Kidney (tissue), 14 donors: Measurements from ENCODE around the gene VENTX. TPM values are rescaled to one million over a fixed set of nuclear protein-coding genes. Genes with fewer than 3 reads are reported as not detected.

Experiments used
- DNase-seq, 5 donors: peaks; one replicate each; pipeline ENCODE4 v3.0.0-alpha.2; 2013 to 2020
- FAIRE-seq: peaks from 2 replicates; lab custom pipeline; 2012; peaks lifted over from hg19 to GRCh38; lab: Jason Lieb, UNC
- H3K27ac ChIP-seq, 2 donors: one replicate each; pipeline ENCODE4 v1.7.0; 2013; ENCODE audit warnings: low read depth in 2 of 2, low read length in 2 of 2, inconsistent platforms in 1 of 2
- H3K27me3 ChIP-seq: one replicate; pipeline ENCODE4 v1.7.1; 2013; ENCODE audit warnings: low read length, inconsistent platforms; ENCODE audit not compliant: control insufficient read depth, insufficient read depth
- H3K36me3 ChIP-seq, 3 donors: one replicate each; pipeline versions ENCODE4 v1.7.0 to v1.7.1; 2013; ENCODE audit warnings: low read length in 3 of 3, control low read depth in 1 of 3, inconsistent platforms in 1 of 3; ENCODE audit not compliant: insufficient read depth in 3 of 3, control insufficient read depth in 2 of 3
- H3K4me1 ChIP-seq, 3 donors: one replicate each; pipeline versions ENCODE4 v1.7.0 to v1.7.1; 2013; ENCODE audit warnings: low read length in 3 of 3, inconsistent platforms in 1 of 3, low read depth in 1 of 3; ENCODE audit not compliant: control insufficient read depth in 2 of 3, insufficient read depth in 2 of 3
- H3K4me3 ChIP-seq, 3 donors: one replicate each; pipeline versions ENCODE4 v1.7.0 to v1.8.1; 2013; ENCODE audit warnings: low read length in 3 of 3, control low read depth in 1 of 3, inconsistent platforms in 1 of 3
- H3K9ac ChIP-seq, 3 donors: one replicate each; pipeline versions ENCODE4 v1.7.0 to v1.7.1; 2013; ENCODE audit warnings: low read length in 3 of 3, control low read depth in 1 of 3, inconsistent platforms in 1 of 3
- H3K9me3 ChIP-seq, 3 donors: one replicate each; pipeline versions ENCODE4 v1.7.0 to v1.7.1; 2013; ENCODE audit warnings: low read length in 3 of 3, control low read depth in 1 of 3, inconsistent platforms in 1 of 3; ENCODE audit not compliant: control insufficient read depth in 2 of 3, insufficient read depth in 1 of 3
- intact Hi-C: fragments of 100-400 bp; cut with DNase I; formaldehyde crosslinking; loops from one replicate; pipeline ENCODE4 v1.11.1; 2022
- polyA plus RNA-seq: library from polyadenylated mRNA; stranded (reverse); fragments of 350-450 nt; fragmentation: Illumina TruSeq; extraction: RNeasy Lipid Tissue Mini Kit (QIAGEN cat#74804); gene quantifications from one replicate; pipeline ENCODE4 v1.2.3, GENCODE V29; 2014; ENCODE audit warnings: low read depth, low replicate concordance; ENCODE audit not compliant: insufficient read depth
- total RNA-seq: library from RNA; stranded (reverse); fragmentation: NEBNext Ultra II Directional; extraction: Animal tissue kit (Norgen Biotek cat#: 25700); gene quantifications from one replicate; pipeline ENCODE4 v1.2.1, GENCODE V29; 2021
- TF ChIP-seq, protein P1 (sequence below): IDR thresholded peaks from 3 replicates; pipeline ENCODE4 v1.5.1; 2012; ENCODE audit warnings: mild to moderate bottlenecking, moderate library complexity, borderline replicate concordance; ENCODE audit not compliant: insufficient read depth; ENCODE audit errors: extremely low read depth
- donor health status: control.
- donor health status: control.
- donor health status: control.
- donor health status: control.
- donor health status: control.
- donor health status: DM: yes; HTN: yes; CAD: no.
- donor health status: Normal renal cell carcinoma (clear cell type).

The VENTX gene
- total and polyA plus RNA-seq, 2 donors from 2014 or later, result 0.39 to 3.3 TPM

DNA sequence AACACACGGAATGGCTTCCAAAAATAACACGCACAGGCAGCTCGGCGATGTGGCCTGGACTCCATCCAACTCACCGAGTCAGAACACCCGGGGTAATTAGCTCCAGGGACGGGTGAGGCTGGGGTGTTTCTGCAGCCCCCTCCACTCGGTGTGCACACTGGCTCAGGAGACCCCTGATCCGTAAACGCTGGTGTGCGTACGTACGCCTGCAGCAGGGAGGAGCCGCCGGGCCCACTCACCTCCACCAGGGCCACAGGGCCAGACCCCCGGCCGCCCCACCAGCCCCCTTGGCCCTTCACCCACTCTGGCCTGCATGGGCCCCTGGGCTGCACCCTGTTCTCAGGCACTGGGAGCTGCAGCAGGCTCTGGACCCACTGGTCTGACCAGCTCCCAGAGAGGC lies 30.0 kb upstream of the VENTX start:
- no peak overlapping the region for H3K9ac ChIP-seq
- no peaks in the 10 kb centered on the region for H3K9me3 ChIP-seq
- intact Hi-C loops, result no loop called here
- TF ChIP-seq, protein P1, sequence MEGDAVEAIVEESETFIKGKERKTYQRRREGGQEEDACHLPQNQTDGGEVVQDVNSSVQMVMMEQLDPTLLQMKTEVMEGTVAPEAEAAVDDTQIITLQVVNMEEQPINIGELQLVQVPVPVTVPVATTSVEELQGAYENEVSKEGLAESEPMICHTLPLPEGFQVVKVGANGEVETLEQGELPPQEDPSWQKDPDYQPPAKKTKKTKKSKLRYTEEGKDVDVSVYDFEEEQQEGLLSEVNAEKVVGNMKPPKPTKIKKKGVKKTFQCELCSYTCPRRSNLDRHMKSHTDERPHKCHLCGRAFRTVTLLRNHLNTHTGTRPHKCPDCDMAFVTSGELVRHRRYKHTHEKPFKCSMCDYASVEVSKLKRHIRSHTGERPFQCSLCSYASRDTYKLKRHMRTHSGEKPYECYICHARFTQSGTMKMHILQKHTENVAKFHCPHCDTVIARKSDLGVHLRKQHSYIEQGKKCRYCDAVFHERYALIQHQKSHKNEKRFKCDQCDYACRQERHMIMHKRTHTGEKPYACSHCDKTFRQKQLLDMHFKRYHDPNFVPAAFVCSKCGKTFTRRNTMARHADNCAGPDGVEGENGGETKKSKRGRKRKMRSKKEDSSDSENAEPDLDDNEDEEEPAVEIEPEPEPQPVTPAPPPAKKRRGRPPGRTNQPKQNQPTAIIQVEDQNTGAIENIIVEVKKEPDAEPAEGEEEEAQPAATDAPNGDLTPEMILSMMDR, result no peak
- DNase-seq (peak in 1 of 5 donors; percentile 72), FAIRE-seq (no peak)
- H3K4me3 ChIP-seq, result no peak overlapping the region
- H3K4me1 ChIP-seq, result no peaks in the 10 kb centered on the region
- H3K36me3 ChIP-seq, result peaks cover 0 to 2% (median 0%) of the 10 kb centered on the region in 3 donors
- H3K27ac ChIP-seq, result no peak overlapping the region
- no peaks in the 10 kb centered on the region for H3K27me3 ChIP-seq

DNA sequence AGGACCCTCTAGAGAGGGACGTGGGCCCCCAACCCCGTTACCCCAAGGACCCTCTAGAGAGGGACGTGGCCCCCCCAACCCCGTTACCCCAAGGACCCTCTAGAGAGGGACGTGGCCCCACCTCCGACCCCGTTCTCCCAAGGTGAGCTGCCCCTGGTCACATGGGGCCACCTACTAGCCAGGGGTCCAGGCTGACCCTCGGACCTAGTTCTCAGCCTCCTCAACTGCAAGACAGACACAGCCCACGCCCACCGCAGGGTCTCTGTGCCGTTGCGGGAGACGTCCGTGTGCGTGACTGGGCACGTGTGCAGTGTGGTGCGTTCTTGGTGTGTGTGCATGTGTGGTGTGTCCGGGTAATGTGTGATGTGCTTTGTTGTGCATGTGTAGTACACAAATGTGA lies 29.2 kb upstream of the VENTX start:
- intact Hi-C loops, result no loop called here
- Histone ChIP-seq H3K36me3 (peaks cover 0 to 2% (median 0%) of the 10 kb centered on the region in 3 donors), H3K9ac (no peak overlapping the region), H3K27ac (no peak overlapping the region), H3K9me3 (no peaks in the 10 kb centered on the region), H3K4me1 (no peaks in the 10 kb centered on the region), H3K27me3 (no peaks in the 10 kb centered on the region), H3K4me3 (no peak overlapping the region)
- TF ChIP-seq, protein P1, result no peak
- FAIRE-seq, result no peak
- DNase-seq, result peak in 1 of 5 donors; percentile 56

DNA sequence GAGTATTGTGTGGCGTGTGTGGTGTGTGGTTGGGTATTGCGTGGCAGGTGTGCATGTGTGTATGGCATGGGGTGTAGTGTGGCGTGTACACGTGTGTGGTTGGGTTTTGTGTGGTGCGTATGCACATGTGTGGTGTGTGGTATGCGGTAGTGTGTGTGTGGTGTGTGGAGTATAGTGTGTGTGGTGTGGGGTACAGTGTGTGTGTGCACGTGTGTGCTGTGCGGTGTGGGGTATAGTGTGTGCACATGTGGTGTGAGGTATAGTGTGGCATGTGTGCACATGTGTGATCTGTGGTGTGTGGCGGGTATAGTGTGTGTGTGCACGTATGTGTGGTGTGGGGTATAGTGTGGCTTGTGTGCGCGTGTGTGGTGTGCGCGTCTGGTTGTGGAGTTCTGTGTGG lies 28.5 kb upstream of the VENTX start:
- DNase-seq (peak in 1 of 5 donors; percentile 29), FAIRE-seq (no peak)
- Histone ChIP-seq H3K36me3 (peaks cover 0 to 2% (median 0%) of the 10 kb centered on the region in 3 donors), H3K4me1 (no peaks in the 10 kb centered on the region), H3K9ac (no peak overlapping the region), H3K27me3 (no peaks in the 10 kb centered on the region), H3K27ac (no peak overlapping the region), H3K9me3 (no peaks in the 10 kb centered on the region), H3K4me3 (no peak overlapping the region)
- TF ChIP-seq, protein P1, result no peak
- intact Hi-C loops, result no loop called here

DNA sequence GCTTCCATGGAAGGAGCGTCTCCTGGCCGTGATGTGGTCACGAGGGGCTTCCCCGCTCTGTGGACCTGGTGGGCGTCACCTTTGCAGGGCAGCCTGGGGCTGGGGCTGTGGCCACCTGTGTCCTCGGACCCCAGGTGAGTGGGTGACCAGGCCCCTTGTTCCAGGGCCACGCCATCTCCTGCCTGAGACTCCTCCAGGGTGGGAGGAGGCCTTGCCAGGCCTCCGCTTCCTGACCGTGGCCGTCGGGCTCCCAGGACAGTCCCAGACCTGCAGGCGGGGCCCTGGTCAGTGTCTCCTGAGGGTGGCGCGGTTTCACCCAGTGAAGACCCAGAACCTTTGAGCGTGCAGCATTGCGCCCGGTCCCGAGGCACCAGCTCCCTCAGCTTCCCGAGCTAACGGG lies 28.0 kb upstream of the VENTX start:
- intact Hi-C loops, result no loop called here

More for the DNA sequence above, 28.0 kb upstream of the VENTX start:
- Histone ChIP-seq H3K4me1 (no peaks in the 10 kb centered on the region), H3K4me3 (no peak overlapping the region), H3K9ac (no peak overlapping the region), H3K36me3 (peaks cover 0 to 2% (median 0%) of the 10 kb centered on the region in 3 donors), H3K27me3 (no peaks in the 10 kb centered on the region), H3K27ac (no peak overlapping the region), H3K9me3 (no peaks in the 10 kb centered on the region)
- FAIRE-seq (no peak), DNase-seq (peak in 1 of 5 donors; percentile 59)
- TF ChIP-seq, protein P1, result no peak
